K562 (cell line): Measurements from ENCODE around the gene TMOD2. TPM values are rescaled to one million over a fixed set of nuclear protein-coding genes. Genes with fewer than 3 reads are reported as not detected.

Experiments used
- ATAC-seq: fragments of 200-7000 bp; cut with Tn5 transposase; 3 replicates; pipeline ENCODE4 v1.9.1; 2020; ENCODE audit warnings: moderate library complexity
- BruUV-seq: library from RNA; stranded (reverse); fragments of 400-500 nt; replicated peaks from 2 replicates; lab custom pipeline; 2021; lab: Mats Ljungman, UMichigan
- CTCF ChIA-PET: fragments of 300-600 bp; formaldehyde crosslinking; extraction: SDS; loops from one replicate; lab custom pipeline; 2021; ENCODE audit warnings: low intra/inter-chr PET ratio; lab: Yijun Ruan, JAX
- POLR2A ChIA-PET: fragments of 300-600, 350-650 bp; sonication (Branson Sonifier 250); formaldehyde crosslinking; extraction: SDS; loops from one replicate; lab custom pipeline; 2021; ENCODE audit warnings: antibody characterized with exemption, inconsistent platforms; lab: Yijun Ruan, JAX
- DNase-seq, 4 experiments: peaks; one replicate each; pipeline versions ENCODE4 v3.0.0 to v3.0.0-alpha.2; 2011 to 2018; ENCODE audit warnings: low spot score in 3 of 4, mixed read lengths in 3 of 4; ENCODE audit errors: extremely low read depth in 1 of 4
- FAIRE-seq: peaks from 2 replicates; lab custom pipeline; 2011; peaks lifted over from hg19 to GRCh38; lab: Jason Lieb, UNC
- H2AFZ ChIP-seq: 2 replicates; pipeline ENCODE4 v1.6.0; 2011; ENCODE audit warnings: low read depth, low read length, control low read depth, inconsistent platforms
- H3K27ac ChIP-seq: fragments of 200-600 bp; 3 replicates; pipeline ENCODE4 v1.8.0; 2011; ENCODE audit warnings: low read depth, mild to moderate bottlenecking, control low read depth, inconsistent platforms, low read length, moderate library complexity, mixed read lengths; ENCODE audit errors: extremely low read depth
- H3K27me3 ChIP-seq, 2 experiments: fragments of 300-600 bp in 1 of 2; 2 replicates in 1 of 2; 3 replicates in 1 of 2; pipeline versions ENCODE4 v1.6.0 to v1.8.0; 2011; ENCODE audit warnings: inconsistent platforms in 2 of 2, low read length in 2 of 2, mild to moderate bottlenecking in 1 of 2, mixed read lengths in 1 of 2, moderate library complexity in 1 of 2; ENCODE audit not compliant: control insufficient read depth in 2 of 2, insufficient read depth in 2 of 2
- H3K36me3 ChIP-seq: fragments of 300-600 bp; 3 replicates; pipeline ENCODE4 v1.8.0; 2011; ENCODE audit warnings: mild to moderate bottlenecking, low read length, inconsistent platforms; ENCODE audit not compliant: control insufficient read depth, insufficient read depth
- H3K4me1 ChIP-seq, 2 experiments: fragments of 200-600 bp in 1 of 2; replicated peaks in 1 of 2; 2 replicates in 1 of 2; 3 replicates in 1 of 2; pipeline versions ENCODE4 v1.5.1 to v1.8.0; 2011; ENCODE audit warnings: inconsistent platforms in 2 of 2, low read length in 2 of 2, mild to moderate bottlenecking in 1 of 2, mixed read lengths in 1 of 2, moderate library complexity in 1 of 2; ENCODE audit not compliant: control insufficient read depth in 2 of 2, insufficient read depth in 2 of 2
- H3K4me2 ChIP-seq: 2 replicates; pipeline ENCODE4 v1.6.1; 2011; ENCODE audit warnings: low read length, control low read depth, inconsistent platforms, mixed read lengths; ENCODE audit not compliant: insufficient read depth
- H3K4me3 ChIP-seq: fragments of 200-600 bp; sonication (generic), shearing (Covaris generic); 2 replicates; pipeline ENCODE4 v1.5.1; 2016; ENCODE audit warnings: control low read depth, inconsistent platforms
- H3K79me2 ChIP-seq: fragments of 200-600 bp; 3 replicates; pipeline ENCODE4 v1.8.0; 2011; ENCODE audit warnings: low read length, inconsistent platforms; ENCODE audit not compliant: control insufficient read depth, insufficient read depth
- H3K9ac ChIP-seq, 2 experiments: 2 replicates each; pipeline versions ENCODE4 v1.6.0 to v1.6.1; 2011; ENCODE audit warnings: low read depth in 2 of 2, low read length in 2 of 2, control low read depth in 1 of 2, inconsistent platforms in 1 of 2, mild to moderate bottlenecking in 1 of 2, mixed read lengths in 1 of 2; ENCODE audit not compliant: insufficient read depth in 1 of 2
- H3K9me1 ChIP-seq: one replicate; pipeline ENCODE4 v1.6.0; 2011; ENCODE audit warnings: inconsistent platforms, mild to moderate bottlenecking, low read length, moderate library complexity; ENCODE audit not compliant: control insufficient read depth, insufficient read depth
- H3K9me3 ChIP-seq: replicated peaks from 2 replicates; pipeline ENCODE4 v1.5.1; 2011; ENCODE audit warnings: low read depth, low read length, inconsistent platforms; ENCODE audit not compliant: control insufficient read depth, insufficient read depth
- H4K20me1 ChIP-seq: replicated peaks from 2 replicates; pipeline ENCODE4 v1.6.1; 2011; ENCODE audit warnings: low read length, inconsistent platforms, mixed read lengths; ENCODE audit not compliant: control insufficient read depth, insufficient read depth
- BDP1 ChIP-seq: IDR thresholded peaks from 3 replicates; pipeline ENCODE4 v1.6.1; 2011; ENCODE audit not compliant: insufficient read length, insufficient read depth
- CBX1 ChIP-seq: sonication (generic); IDR thresholded peaks from 2 replicates; pipeline ENCODE4 v1.6.1; 2016; ENCODE audit warnings: antibody characterized with exemption, low read depth, mild to moderate bottlenecking
- HDAC2 ChIP-seq: fragments of 450-650 bp; IDR thresholded peaks from 2 replicates; pipeline ENCODE4 v1.6.1; 2016; ENCODE audit warnings: mild to moderate bottlenecking
- KLF1 ChIP-seq: fragments of 450-650 bp; IDR thresholded peaks from 2 replicates; pipeline ENCODE4 v1.6.1; 2016; ENCODE audit warnings: missing genetic modification characterization, missing compliant biosample characterization
- KLF13 ChIP-seq: fragments of 450-650 bp; IDR thresholded peaks from 2 replicates; pipeline ENCODE4 v1.6.1; 2016; ENCODE audit warnings: missing genetic modification characterization, low read depth, mild to moderate bottlenecking, missing compliant biosample characterization, moderate library complexity, borderline replicate concordance
- KLF6 ChIP-seq: fragments of 250-450 bp; sonication (Bioruptor Pico); IDR thresholded peaks from 2 replicates; pipeline ENCODE4 v1.4.0; 2020; ENCODE audit warnings: mild to moderate bottlenecking, moderate library complexity, borderline replicate concordance
- MECOM ChIP-seq: fragments of 250-450 bp; sonication (Bioruptor Pico); IDR thresholded peaks from 2 replicates; pipeline ENCODE4 v1.8.0; 2022; ENCODE audit warnings: inconsistent platforms
- NR2C2 ChIP-seq, 2 experiments: fragments of 200-800 bp in 1 of 2; sonication (Bioruptor generic) in 1 of 2; sonication (generic) in 1 of 2; formaldehyde crosslinking in 1 of 2; IDR thresholded peaks; 2 replicates each; pipeline versions ENCODE4 v1.6.1 to v1.8.0; 2016 to 2022; ENCODE audit warnings: mild to moderate bottlenecking in 1 of 2, missing compliant biosample characterization in 1 of 2, missing genetic modification characterization in 1 of 2, missing genetic modification reagents in 1 of 2
- RNF2 ChIP-seq: sonication (generic); IDR thresholded peaks from 2 replicates; pipeline ENCODE4 v1.6.1; 2016
- ZFP1 ChIP-seq: fragments of 450-650 bp; formaldehyde crosslinking; IDR thresholded peaks from 2 replicates; pipeline ENCODE4 v1.4.0; 2020; ENCODE audit warnings: mild to moderate bottlenecking, mixed read lengths
- ZNF165 ChIP-seq: fragments of 250-450 bp; sonication (Bioruptor Pico); IDR thresholded peaks from 2 replicates; pipeline ENCODE4 v1.4.0; 2020; ENCODE audit warnings: borderline replicate concordance
- ZNF184 ChIP-seq: sonication (generic); formaldehyde crosslinking; IDR thresholded peaks from 2 replicates; pipeline ENCODE4 v1.5.0; 2020; ENCODE audit warnings: missing genetic modification reagents
- ZNF3 ChIP-seq: fragments of 250-450 bp; sonication (Bioruptor Pico); IDR thresholded peaks from 2 replicates; pipeline ENCODE4 v1.5.0; 2021; ENCODE audit warnings: mild to moderate bottlenecking, moderate library complexity
- ZNF785 ChIP-seq: fragments of 250-450 bp; sonication (Bioruptor Pico); IDR thresholded peaks from 2 replicates; pipeline ENCODE4 v1.4.0; 2020; ENCODE audit warnings: mild to moderate bottlenecking
- ZNF79 ChIP-seq: fragments of 250-450 bp; sonication (Bioruptor Pico); IDR thresholded peaks from 2 replicates; pipeline ENCODE4 v1.4.0; 2020; ENCODE audit warnings: low read depth, mild to moderate bottlenecking, moderate library complexity
- WGBS: fragments of 100-300 bp; shearing (Covaris generic); methylation state at CpG from one replicate; pipeline ENCODE4 v1.1.6; 2016; ENCODE audit warnings: low coverage, mixed read lengths; ENCODE audit not compliant: insufficient coverage; ENCODE audit errors: missing lambda C conversion rate; 5-methylcytosine and 5-hydroxymethylcytosine counted together
- in situ Hi-C: fragments of 300-500 bp; cut with MboI; formaldehyde crosslinking; loops from 4 replicates; pipeline ENCODE4 v1.15.0; 2018; ENCODE audit warnings: inconsistent platforms, mixed read lengths
- intact Hi-C: fragments of 100-400 bp; cut with micrococcal nuclease; formaldehyde crosslinking; loops from 2 replicates; pipeline ENCODE4 v1.14.2; 2022
- polyA plus RNA-seq, 8 experiments: library from polyadenylated mRNA; depleted of rRNA in 4 of 8; stranded (reverse) in 5 of 8; unstranded in 3 of 8; fragments of >200 nt; fragmentation: Nextera tagmentation in 2 of 8; fragmentation: Illumina TruSeq in 1 of 8; extraction: Ambion mirVana in 2 of 8; extraction: Trizol in 1 of 8; gene quantifications; 2 replicates each; pipeline versions ENCODE4 v1.2.1 to v1.2.3, GENCODE V29; 2011 to 2014; ENCODE audit warnings: inconsistent platforms in 1 of 8, missing spikeins in 1 of 8
- total RNA-seq, 7 experiments: library from RNA; depleted of rRNA in 6 of 7; stranded (reverse); fragments of >200 nt in 6 of 7; fragmentation: Illumina TruSeq in 2 of 7; extraction: Trizol in 2 of 7; gene quantifications; 2 replicates each; pipeline versions ENCODE4 v1.2.1 to v1.2.3, GENCODE V29; 2011 to 2021; ENCODE audit warnings: low replicate concordance in 1 of 7
- TF ChIP-seq, protein P1 (sequence below): fragments of 150-350 bp; IDR thresholded peaks from 2 replicates; pipeline ENCODE4 v1.6.1; 2014; ENCODE audit warnings: low read depth, mild to moderate bottlenecking, low read length, borderline replicate concordance

TMOD2 gene
- total and polyA plus RNA-seq, 9 of the 15 experiments (the other 6 are each of a cell fraction or from before 2014, with no cell fraction given), result 0.49 to 3.8 (median 3.0) TPM

DNA sequence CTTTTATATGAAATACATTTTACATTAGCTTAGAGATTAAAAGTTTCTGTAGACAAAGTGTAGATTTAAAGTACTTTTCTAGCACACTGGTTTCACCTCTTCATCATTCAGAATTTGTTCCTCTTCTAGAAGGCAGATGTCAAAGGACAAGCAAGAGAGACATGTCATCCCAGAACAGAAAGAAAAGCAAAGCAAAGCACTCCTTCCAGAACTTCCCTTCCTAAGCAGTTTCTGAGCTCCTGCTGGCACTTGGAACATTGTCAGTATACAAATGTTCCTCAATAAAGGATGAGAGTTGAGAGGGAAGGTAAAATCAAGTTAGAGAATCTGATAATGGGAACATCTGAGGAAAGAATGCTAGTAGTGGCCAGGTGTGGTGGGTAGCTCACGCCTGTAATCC, 104.2 kb downstream of the TMOD2 start:
- WGBS, result 82% methylated on average over 1 of the region's 1 CpG
- Histone ChIP-seq H3K9me3 (no peaks in the 10 kb centered on the region), H2AFZ (no peak overlapping the region), H3K36me3 (no peaks in the 10 kb centered on the region; the same call in 2 of the 3 replicates), H3K9me1 (no peaks in the 10 kb centered on the region), H3K4me2 (no peak overlapping the region), H3K9ac (no peak overlapping the region), H3K27me3 (no peaks in the 10 kb centered on the region), H4K20me1 (peaks cover 10% of the 10 kb centered on the region; the same call in 1 of the 2 replicates), H3K27ac (no peak overlapping the region), H3K79me2 (peaks cover 68% of the 10 kb centered on the region), H3K4me3 (no peak overlapping the region), H3K4me1 (peaks cover 0 to 4% of the 10 kb centered on the region in 2 experiments; a peak in 2 of 5 replicates)
- ATAC-seq, result no peak
- in situ Hi-C loops (no loop called here), intact Hi-C loops (no loop called here)
- TF ChIP-seq RNF2 (no peak), CBX1 (no peak), ZNF79 (CRISPR knock-in tag) (no peak), ZNF785 (CRISPR knock-in tag) (no peak), MECOM (CRISPR knock-in tag) (no peak), ZFP1 (CRISPR knock-in tag) (no peak), HDAC2 (no peak), ZNF3 (CRISPR knock-in tag) (no peak), KLF6 (CRISPR knock-in tag) (no peak), BDP1 (no peak), ZNF165 (CRISPR knock-in tag) (no peak), KLF1 (tag) (no peak), KLF13 (tag) (no peak), NR2C2 (CRISPR knock-in tag; IDR thresholded peaks at IDR 0.05) (no peak), NR2C2 (tag; IDR thresholded peaks at IDR 0.05) (no peak), ZNF184 (CRISPR knock-in tag) (no peak)
- TF ChIP-seq, protein P1, sequence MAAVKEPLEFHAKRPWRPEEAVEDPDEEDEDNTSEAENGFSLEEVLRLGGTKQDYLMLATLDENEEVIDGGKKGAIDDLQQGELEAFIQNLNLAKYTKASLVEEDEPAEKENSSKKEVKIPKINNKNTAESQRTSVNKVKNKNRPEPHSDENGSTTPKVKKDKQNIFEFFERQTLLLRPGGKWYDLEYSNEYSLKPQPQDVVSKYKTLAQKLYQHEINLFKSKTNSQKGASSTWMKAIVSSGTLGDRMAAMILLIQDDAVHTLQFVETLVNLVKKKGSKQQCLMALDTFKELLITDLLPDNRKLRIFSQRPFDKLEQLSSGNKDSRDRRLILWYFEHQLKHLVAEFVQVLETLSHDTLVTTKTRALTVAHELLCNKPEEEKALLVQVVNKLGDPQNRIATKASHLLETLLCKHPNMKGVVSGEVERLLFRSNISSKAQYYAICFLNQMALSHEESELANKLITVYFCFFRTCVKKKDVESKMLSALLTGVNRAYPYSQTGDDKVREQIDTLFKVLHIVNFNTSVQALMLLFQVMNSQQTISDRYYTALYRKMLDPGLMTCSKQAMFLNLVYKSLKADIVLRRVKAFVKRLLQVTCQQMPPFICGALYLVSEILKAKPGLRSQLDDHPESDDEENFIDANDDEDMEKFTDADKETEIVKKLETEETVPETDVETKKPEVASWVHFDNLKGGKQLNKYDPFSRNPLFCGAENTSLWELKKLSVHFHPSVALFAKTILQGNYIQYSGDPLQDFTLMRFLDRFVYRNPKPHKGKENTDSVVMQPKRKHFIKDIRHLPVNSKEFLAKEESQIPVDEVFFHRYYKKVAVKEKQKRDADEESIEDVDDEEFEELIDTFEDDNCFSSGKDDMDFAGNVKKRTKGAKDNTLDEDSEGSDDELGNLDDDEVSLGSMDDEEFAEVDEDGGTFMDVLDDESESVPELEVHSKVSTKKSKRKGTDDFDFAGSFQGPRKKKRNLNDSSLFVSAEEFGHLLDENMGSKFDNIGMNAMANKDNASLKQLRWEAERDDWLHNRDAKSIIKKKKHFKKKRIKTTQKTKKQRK, result no peak
- ChIA-PET POLR2A (interaction anchor here (1.1 to 5.3 kb wide), 3 partner anchors 11 to 57 kb away, joined by 4 to 30 read pairs (median 4); no protein-coding TSS in a partner anchor), CTCF (no interaction called here)
- no TSS peak for BruUV-seq
- no peak for FAIRE-seq
- no peak for DNase-seq
